HG02588 (cell line): ENCODE data around the gene SPATA16.
"Not testable (repeated sequence)": the region's sequence is repeated elsewhere in the genome, so short reads cannot be mapped to it uniquely, and the experiment has no call there.

Source experiments
- ATAC-seq: cut with Tn5 transposase; IDR thresholded peaks from one replicate; pipeline ENCODE4 v1.9.1; 2021; ENCODE audit warnings: mild to moderate bottlenecking, moderate library complexity; ENCODE audit not compliant: unreplicated experiment

The SPATA16 gene

GRCh38 chr3:173006006-173006405, 135.0 kb downstream of the SPATA16 start:
- ATAC-seq: no peak

- no peak for ATAC-seq
Observed at GRCh38 chr3:173004681-173005080, 136.4 kb downstream of the SPATA16 start.

- no peak for ATAC-seq
Observed at GRCh38 chr3:173003956-173004355, 137.1 kb downstream of the SPATA16 start.

GRCh38 chr3:173003471-173003870, 137.6 kb downstream of the SPATA16 start:
- ATAC-seq: no peak

- ATAC-seq: no peak
Observed at GRCh38 chr3:173001622-173002021, 139.4 kb downstream of the SPATA16 start.

- no peak for ATAC-seq
Observed at GRCh38 chr3:173000553-173000952, 140.5 kb downstream of the SPATA16 start.

GRCh38 chr3:172993412-172993811, 147.6 kb downstream of the SPATA16 start:
- ATAC-seq: no peak

- ATAC-seq: no peak
Observed at GRCh38 chr3:172991424-172991996, 149.5 kb downstream of the SPATA16 start.

GRCh38 chr3:172989373-172989772, 151.7 kb downstream of the SPATA16 start:
- ATAC-seq: no peak

- ATAC-seq: no peak
Observed at GRCh38 chr3:172987273-172987672, 153.8 kb downstream of the SPATA16 start.

- no peak for ATAC-seq
Observed at GRCh38 chr3:172984914-172985313, 156.1 kb downstream of the SPATA16 start.

- ATAC-seq: no peak
Observed at GRCh38 chr3:172982736-172983364, 158.2 kb downstream of the SPATA16 start.

GRCh38 chr3:172981407-172981983, 159.5 kb downstream of the SPATA16 start:
- no peak for ATAC-seq

GRCh38 chr3:172980849-172981248, 160.2 kb downstream of the SPATA16 start:
- ATAC-seq: no peak

GRCh38 chr3:172977696-172978095, 163.3 kb downstream of the SPATA16 start:
- ATAC-seq: no peak

GRCh38 chr3:172974969-172975368, 166.1 kb downstream of the SPATA16 start:
- no peak for ATAC-seq

GRCh38 chr3:172973799-172974198, 167.2 kb downstream of the SPATA16 start:
- no peak for ATAC-seq

GRCh38 chr3:172972717-172973116, 168.3 kb downstream of the SPATA16 start:
- ATAC-seq: no peak

- ATAC-seq: no peak
Observed at GRCh38 chr3:172972067-172972466, 169.0 kb downstream of the SPATA16 start.

GRCh38 chr3:172968646-172969045, 172.4 kb downstream of the SPATA16 start:
- ATAC-seq: no peak

GRCh38 chr3:172965256-172965655, 175.8 kb downstream of the SPATA16 start:
- no peak for ATAC-seq

- not testable (repeated sequence) for ATAC-seq
Observed at GRCh38 chr3:172960626-172961182, 180.3 kb downstream of the SPATA16 start.
